Activated B cell treated with CpG ODN at 0.5 μM for 24 hours (primary cell): Measurements from ENCODE around the gene PAK2. TPM values are rescaled to one million over a fixed set of nuclear protein-coding genes. Genes with fewer than 3 reads are reported as not detected.

Experiments
- ATAC-seq: fragments of 200-7000 bp; cut with Tn5 transposase; one replicate; pipeline ENCODE4 v1.10.0; 2021; ENCODE audit warnings: low read depth, mild to moderate bottlenecking, moderate library complexity
- CTCF ChIA-PET: fragments of 350-600 bp; sonication (Branson Sonifier 250); formaldehyde crosslinking; loops from one replicate; lab custom pipeline; 2021; ENCODE audit warnings: antibody characterized with exemption; lab: Charles Lee
- POLR2A ChIA-PET: fragments of 350-600 bp; sonication (Branson Sonifier 250); formaldehyde crosslinking; loops from one replicate; lab custom pipeline; 2021; ENCODE audit warnings: antibody characterized with exemption; lab: Charles Lee
- DNase-seq: peaks from one replicate; pipeline ENCODE4 v3.0.0; 2022
- H3K27ac Mint-ChIP-seq: one replicate; pipeline ENCODE4 v1.8.0; 2020; ENCODE audit warnings: mixed read lengths
- H3K27me3 Mint-ChIP-seq: one replicate; pipeline ENCODE4 v1.8.0; 2021; ENCODE audit warnings: mixed read lengths
- H3K36me3 Mint-ChIP-seq: one replicate; pipeline ENCODE4 v1.8.0; 2021; ENCODE audit warnings: low read depth, mixed read lengths
- H3K4me1 Mint-ChIP-seq: one replicate; pipeline ENCODE4 v1.8.0; 2021; ENCODE audit warnings: mixed read lengths
- H3K4me3 Mint-ChIP-seq: one replicate; pipeline ENCODE4 v1.8.0; 2020; ENCODE audit warnings: mild to moderate bottlenecking, mixed read lengths
- H3K9me3 Mint-ChIP-seq: one replicate; pipeline ENCODE4 v1.8.0; 2020; ENCODE audit warnings: mixed read lengths
- intact Hi-C: fragments of 100-400 bp; cut with micrococcal nuclease; formaldehyde crosslinking; loops from one replicate; pipeline ENCODE4 v1.15.1; 2024
- total RNA-seq: library from RNA; stranded (reverse); gene quantifications from 2 replicates; pipeline ENCODE4 v1.2.3, GENCODE V29; 2022
- TF ChIP-seq, protein P1 (sequence below): fragments of 200-600 bp; IDR thresholded peaks from one replicate; pipeline ENCODE4 v1.8.0; 2022; ENCODE audit warnings: antibody characterized with exemption, mild to moderate bottlenecking

Gene PAK2
- total RNA-seq, 1 donor from 2014 or later = 87.1 TPM

DNA sequence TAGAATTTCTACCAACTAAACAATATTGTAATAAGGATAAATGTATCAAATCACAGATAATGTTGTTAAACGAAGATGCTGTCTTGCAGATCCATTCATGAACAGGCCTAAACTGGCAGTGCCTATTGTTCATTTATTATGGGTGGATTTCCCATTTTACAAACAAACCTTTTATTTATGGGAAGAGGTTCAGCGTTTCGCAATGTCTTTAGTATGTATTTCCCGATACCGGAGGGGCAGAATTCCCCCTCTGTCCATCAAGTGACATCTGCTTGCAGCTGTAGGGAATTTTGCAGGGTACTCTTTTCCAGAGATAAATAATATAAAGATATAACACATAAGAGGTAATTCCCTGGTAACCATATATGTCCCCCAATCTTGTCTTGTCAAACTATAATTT, 33.3 kb upstream of the PAK2 start:
- TF ChIP-seq, protein P1, sequence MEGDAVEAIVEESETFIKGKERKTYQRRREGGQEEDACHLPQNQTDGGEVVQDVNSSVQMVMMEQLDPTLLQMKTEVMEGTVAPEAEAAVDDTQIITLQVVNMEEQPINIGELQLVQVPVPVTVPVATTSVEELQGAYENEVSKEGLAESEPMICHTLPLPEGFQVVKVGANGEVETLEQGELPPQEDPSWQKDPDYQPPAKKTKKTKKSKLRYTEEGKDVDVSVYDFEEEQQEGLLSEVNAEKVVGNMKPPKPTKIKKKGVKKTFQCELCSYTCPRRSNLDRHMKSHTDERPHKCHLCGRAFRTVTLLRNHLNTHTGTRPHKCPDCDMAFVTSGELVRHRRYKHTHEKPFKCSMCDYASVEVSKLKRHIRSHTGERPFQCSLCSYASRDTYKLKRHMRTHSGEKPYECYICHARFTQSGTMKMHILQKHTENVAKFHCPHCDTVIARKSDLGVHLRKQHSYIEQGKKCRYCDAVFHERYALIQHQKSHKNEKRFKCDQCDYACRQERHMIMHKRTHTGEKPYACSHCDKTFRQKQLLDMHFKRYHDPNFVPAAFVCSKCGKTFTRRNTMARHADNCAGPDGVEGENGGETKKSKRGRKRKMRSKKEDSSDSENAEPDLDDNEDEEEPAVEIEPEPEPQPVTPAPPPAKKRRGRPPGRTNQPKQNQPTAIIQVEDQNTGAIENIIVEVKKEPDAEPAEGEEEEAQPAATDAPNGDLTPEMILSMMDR = no peak
- Mint-ChIP-seq H3K27me3 (no peaks in the 10 kb centered on the region), H3K36me3 (peaks cover 5% of the 10 kb centered on the region), H3K9me3 (no peaks in the 10 kb centered on the region), H3K4me1 (peaks cover 4% of the 10 kb centered on the region), H3K27ac (no peak overlapping the region), H3K4me3 (no peak overlapping the region)
- intact Hi-C loops = no loop called here
- CTCF ChIA-PET = interaction anchor here (1.2 kb wide), 1 partner anchor 97 kb away, joined by 4 read pairs; no protein-coding TSS in a partner anchor
- ATAC-seq (no peak), DNase-seq (no peak)
- POLR2A ChIA-PET = no interaction called here

DNA sequence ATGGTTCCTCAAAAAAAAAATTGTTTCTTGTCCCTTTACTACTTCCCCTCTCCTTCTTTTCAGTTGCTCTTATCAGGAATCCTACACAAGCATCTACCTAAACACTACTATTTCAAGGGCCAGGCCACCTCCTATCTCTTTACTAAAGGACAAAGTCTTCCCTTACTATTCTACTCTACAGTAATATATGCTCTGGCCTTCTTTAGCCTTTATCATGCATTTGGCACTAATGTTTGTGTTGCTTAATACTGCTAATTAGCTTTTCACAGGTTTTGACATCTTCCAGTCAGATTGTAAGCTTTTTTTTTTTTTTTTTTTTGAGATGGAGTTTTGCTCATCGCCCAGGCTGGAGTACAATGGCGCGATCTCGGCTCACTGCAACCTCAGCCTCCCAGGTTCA, 32.9 kb upstream of the PAK2 start:
- H3K27me3 Mint-ChIP-seq = no peaks in the 10 kb centered on the region
- POLR2A ChIA-PET = no interaction called here
- H3K9me3 Mint-ChIP-seq = no peaks in the 10 kb centered on the region
- H3K36me3 Mint-ChIP-seq = peaks cover 7% of the 10 kb centered on the region
- intact Hi-C loops = no loop called here
- H3K4me1 Mint-ChIP-seq = peaks cover 8% of the 10 kb centered on the region
- CTCF ChIA-PET = interaction anchor here (1.2 kb wide), 1 partner anchor 97 kb away, joined by 4 read pairs; no protein-coding TSS in a partner anchor
- TF ChIP-seq, protein P1 = no peak
- H3K27ac Mint-ChIP-seq = no peak overlapping the region
- no peak overlapping the region for H3K4me3 Mint-ChIP-seq
- DNase-seq = no peak
- no peak for ATAC-seq

DNA sequence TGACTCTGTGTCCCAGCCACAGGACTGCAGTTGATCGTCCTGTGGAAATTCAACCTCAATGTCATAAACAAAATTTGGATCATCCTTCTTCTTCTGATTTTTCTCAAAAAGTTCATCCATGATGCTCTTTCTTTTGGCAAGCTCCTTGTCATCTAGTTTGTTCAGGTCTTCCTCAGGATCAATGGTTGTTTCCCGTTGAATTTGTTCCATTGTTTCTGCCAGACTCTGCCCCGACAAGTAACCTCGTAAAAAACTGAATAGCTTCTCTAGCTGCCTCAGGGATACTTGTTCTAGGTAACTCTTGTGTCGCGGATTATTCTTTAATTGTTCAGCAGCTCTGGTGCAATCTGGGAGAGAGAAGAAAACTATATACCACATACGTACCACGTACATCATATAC, 32.1 kb upstream of the PAK2 start:
- H3K36me3 Mint-ChIP-seq = peaks cover 9% of the 10 kb centered on the region
- no peaks in the 10 kb centered on the region for H3K27me3 Mint-ChIP-seq
- DNase-seq (no peak), ATAC-seq (no peak)
- H3K4me1 Mint-ChIP-seq = peaks cover 10% of the 10 kb centered on the region
- H3K9me3 Mint-ChIP-seq = no peaks in the 10 kb centered on the region
- POLR2A ChIA-PET = interaction anchor here (1.5 kb wide), 1 partner anchor 32 kb away, joined by 3 read pairs; the partner anchor contains the start of gene PAK2
- intact Hi-C loops = no loop called here
- no peak overlapping the region for H3K4me3 Mint-ChIP-seq
- TF ChIP-seq, protein P1 = no peak
- H3K27ac Mint-ChIP-seq = no peak overlapping the region
- CTCF ChIA-PET = no interaction called here

DNA sequence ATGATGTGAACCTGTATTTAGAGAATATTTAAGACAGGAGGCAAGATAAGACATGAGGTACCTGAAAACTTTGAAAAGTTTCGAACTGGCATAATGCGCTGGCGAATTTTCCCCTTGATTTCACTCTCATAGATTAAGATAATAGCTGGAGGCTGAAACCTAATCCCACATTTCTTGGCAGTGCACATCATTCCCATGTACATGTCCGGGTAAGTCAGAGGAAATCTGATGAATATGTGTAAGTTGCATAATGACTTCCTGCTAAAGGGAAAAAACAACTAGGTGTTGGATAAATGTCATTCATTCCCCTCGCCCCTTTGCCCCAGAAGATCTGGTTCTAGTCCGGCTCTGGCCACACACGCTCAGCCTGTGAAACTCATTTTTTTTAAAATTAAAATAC, 31.2 kb upstream of the PAK2 start:
- DNase-seq (no peak), ATAC-seq (no peak)
- no peak overlapping the region for H3K4me3 Mint-ChIP-seq
- H3K9me3 Mint-ChIP-seq = no peaks in the 10 kb centered on the region
- H3K27me3 Mint-ChIP-seq = no peaks in the 10 kb centered on the region
- CTCF ChIA-PET = interaction anchor here (0.9 kb wide), 1 partner anchor 99 kb away, joined by 4 read pairs; no protein-coding TSS in a partner anchor
- peaks cover 18% of the 10 kb centered on the region for H3K4me1 Mint-ChIP-seq
- POLR2A ChIA-PET = interaction anchor here (0.9 to 1.5 kb wide), 2 partner anchors 31 to 180 kb away, joined by 3 read pairs; partner anchors contain the start of gene PAK2
- intact Hi-C loops = no loop called here
- TF ChIP-seq, protein P1 = no peak
- H3K36me3 Mint-ChIP-seq = peaks cover 9% of the 10 kb centered on the region
- H3K27ac Mint-ChIP-seq = no peak overlapping the region

DNA sequence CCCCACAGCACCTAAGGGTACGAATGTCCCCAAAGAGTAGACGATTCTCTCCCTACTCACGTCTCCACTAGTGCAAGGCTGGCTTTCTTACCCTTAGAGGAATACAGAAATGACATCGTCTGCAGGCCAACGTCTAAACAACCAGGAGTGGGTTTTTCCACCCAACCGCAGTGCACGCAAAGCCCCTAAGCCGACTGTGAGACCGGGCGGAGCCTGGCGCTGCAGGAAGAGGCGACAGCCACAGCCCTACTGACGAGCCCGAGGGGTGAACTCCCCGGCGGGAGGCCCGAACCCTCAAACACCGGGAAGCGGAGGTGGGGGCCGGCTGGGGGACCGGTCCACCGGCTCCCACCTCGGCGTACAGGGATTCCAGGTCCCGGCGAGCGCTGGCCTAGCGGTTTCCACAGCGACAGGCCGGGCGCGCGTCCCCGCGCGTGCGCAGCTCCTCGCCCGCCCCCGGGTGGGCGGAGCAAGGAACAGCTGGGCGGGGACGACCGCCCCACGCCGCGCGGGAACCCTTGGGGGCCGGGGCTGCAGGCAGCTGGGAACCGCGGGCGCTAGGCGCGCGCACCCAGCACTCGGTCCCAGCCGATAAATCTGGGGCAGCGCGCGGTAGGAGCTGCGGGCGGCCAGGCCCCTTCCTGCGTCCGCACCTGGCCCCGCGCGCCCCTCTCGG, 27.7 kb upstream of the PAK2 start, which contains the start of the genes CEP19 and PIGX:
Gene CEP19 (minus strand): TSS at position 413 of the 676 bp plus-strand sequence. CDS start 3,593 bp downstream, outside the sequence.
Gene PIGX (plus strand): TSS at position 540 of the 676 bp plus-strand sequence.
- Mint-ChIP-seq H3K27ac (peak within 1 kb of the TSS; percentile 98), H3K9me3 (no peaks in the 10 kb centered on the region), H3K4me3 (peak within 1 kb of the TSS; percentile 91), H3K27me3 (no peaks in the 10 kb centered on the region), H3K36me3 (peaks cover 9% of the 10 kb centered on the region), H3K4me1 (peaks cover 20% of the 10 kb centered on the region)
- peak; percentile 80 for ATAC-seq
- DNase-seq = peak; percentile 96
- TF ChIP-seq, protein P1 = no peak
- intact Hi-C loops = loop anchor here (1.0 to 10.0 kb wide), 8 partner anchors 15 to 253 kb away; partner anchors contain the start of genes FBXO45, PAK2, PIGZ and RNF168
- CTCF ChIA-PET = interaction anchor here (0.8 to 1.0 kb wide), 2 partner anchors 15 to 102 kb away, joined by 3 to 5 read pairs; no protein-coding TSS in a partner anchor
- POLR2A ChIA-PET = interaction anchor here (0.5 to 2.9 kb wide), 20 partner anchors 14 to 311 kb away, joined by 3 to 44 read pairs (median 5); partner anchors contain the start of genes FBXO45, NRROS, PAK2 and SENP5
